HFF-Myc (cell line): ENCODE results near the gene FN3KRP.
"Not testable (repeated sequence)": the region's sequence is repeated elsewhere in the genome, so short reads cannot be mapped to it uniquely, and the experiment has no call there.

Source experiments
- DNase-seq: peaks from one replicate; pipeline ENCODE4 v3.0.0-alpha.2; 2011; ENCODE audit warnings: low read depth; ENCODE audit errors: extremely low read depth
- H3K4me3 ChIP-seq: replicated peaks from 2 replicates; pipeline ENCODE4 v1.5.1; 2011; ENCODE audit warnings: low read depth, mild to moderate bottlenecking, control low read depth, low read length
- CTCF ChIP-seq: IDR thresholded peaks from 2 replicates; pipeline ENCODE4 v1.5.1; 2012; ENCODE audit warnings: mild to moderate bottlenecking, low read depth, low read length, control low read depth; ENCODE audit errors: missing control alignments

FN3KRP gene

GRCh38 chr17:82737967-82738877 lies 21.7 kb downstream of the FN3KRP start:
- H3K4me3 ChIP-seq: no peak overlapping the region
- DNase-seq: no peak
- TF ChIP-seq CTCF: no peak

- DNase-seq: no peak
- H3K4me3 ChIP-seq: no peak overlapping the region
- TF ChIP-seq CTCF: no peak
Observed at GRCh38 chr17:82740906-82741759, 24.6 kb downstream of the FN3KRP start.

- no peak overlapping the region for H3K4me3 ChIP-seq
- no peak for DNase-seq
- no peak for TF ChIP-seq CTCF
Observed at GRCh38 chr17:82743344-82744219, 27.1 kb downstream of the FN3KRP start.

GRCh38 chr17:82744736-82745135 lies 28.2 kb downstream of the FN3KRP start:
- DNase-seq, H3K4me3 ChIP-seq: not testable (repeated sequence)

GRCh38 chr17:82745524-82745923 lies 29.0 kb downstream of the FN3KRP start:
- no peak overlapping the region for H3K4me3 ChIP-seq
- DNase-seq: no peak
- TF ChIP-seq CTCF: no peak

GRCh38 chr17:82748756-82749155 lies 32.2 kb downstream of the FN3KRP start:
- TF ChIP-seq CTCF: no peak
- no peak for DNase-seq
- no peak overlapping the region for H3K4me3 ChIP-seq
